Measurements from ENCODE around the gene CALR3.

CALR3 gene

DNA sequence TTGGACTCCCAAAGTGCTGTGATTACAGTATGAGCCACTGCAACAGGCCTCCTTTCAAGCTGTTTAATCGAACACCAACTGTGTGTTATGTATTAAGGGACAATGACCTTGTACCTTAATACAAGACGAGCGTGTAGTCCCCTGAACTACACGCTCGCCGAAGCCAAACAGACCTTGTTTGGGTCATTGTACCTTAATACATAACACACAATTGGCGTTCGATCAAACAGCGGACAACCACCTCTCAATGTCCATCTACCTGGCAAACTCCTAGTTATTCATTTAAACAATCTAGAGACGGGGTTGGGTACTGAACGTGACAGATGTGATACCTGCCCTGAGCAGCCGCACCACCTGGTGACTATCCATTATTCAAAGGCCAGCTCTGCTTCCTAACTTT lies 45.0 kb upstream of the CALR3 start:
- DNase-seq (ENCODE audit: low spot score), result no peak
- TF ChIP-seq, protein P1, sequence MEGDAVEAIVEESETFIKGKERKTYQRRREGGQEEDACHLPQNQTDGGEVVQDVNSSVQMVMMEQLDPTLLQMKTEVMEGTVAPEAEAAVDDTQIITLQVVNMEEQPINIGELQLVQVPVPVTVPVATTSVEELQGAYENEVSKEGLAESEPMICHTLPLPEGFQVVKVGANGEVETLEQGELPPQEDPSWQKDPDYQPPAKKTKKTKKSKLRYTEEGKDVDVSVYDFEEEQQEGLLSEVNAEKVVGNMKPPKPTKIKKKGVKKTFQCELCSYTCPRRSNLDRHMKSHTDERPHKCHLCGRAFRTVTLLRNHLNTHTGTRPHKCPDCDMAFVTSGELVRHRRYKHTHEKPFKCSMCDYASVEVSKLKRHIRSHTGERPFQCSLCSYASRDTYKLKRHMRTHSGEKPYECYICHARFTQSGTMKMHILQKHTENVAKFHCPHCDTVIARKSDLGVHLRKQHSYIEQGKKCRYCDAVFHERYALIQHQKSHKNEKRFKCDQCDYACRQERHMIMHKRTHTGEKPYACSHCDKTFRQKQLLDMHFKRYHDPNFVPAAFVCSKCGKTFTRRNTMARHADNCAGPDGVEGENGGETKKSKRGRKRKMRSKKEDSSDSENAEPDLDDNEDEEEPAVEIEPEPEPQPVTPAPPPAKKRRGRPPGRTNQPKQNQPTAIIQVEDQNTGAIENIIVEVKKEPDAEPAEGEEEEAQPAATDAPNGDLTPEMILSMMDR (IDR thresholded peaks at IDR 0.05; ENCODE audit: extremely low read depth, insufficient read depth, missing control alignments), result no peak
- in situ Hi-C loops (cut with MboI; ENCODE audit: low pct_unique_long_range_greater_than_20kb, low sequenced_read_pairs, unreplicated experiment), result no loop called here

- TF ChIP-seq, protein P1 (IDR thresholded peaks at IDR 0.05; ENCODE audit: extremely low read depth, insufficient read depth, missing control alignments), result no peak
- in situ Hi-C loops (cut with MboI; ENCODE audit: low pct_unique_long_range_greater_than_20kb, low sequenced_read_pairs, unreplicated experiment), result no loop called here
- DNase-seq (ENCODE audit: low spot score), result no peak
These were observed 41.1 kb upstream of the CALR3 start for GRCh38 chr19:16537111-16537510.

DNA sequence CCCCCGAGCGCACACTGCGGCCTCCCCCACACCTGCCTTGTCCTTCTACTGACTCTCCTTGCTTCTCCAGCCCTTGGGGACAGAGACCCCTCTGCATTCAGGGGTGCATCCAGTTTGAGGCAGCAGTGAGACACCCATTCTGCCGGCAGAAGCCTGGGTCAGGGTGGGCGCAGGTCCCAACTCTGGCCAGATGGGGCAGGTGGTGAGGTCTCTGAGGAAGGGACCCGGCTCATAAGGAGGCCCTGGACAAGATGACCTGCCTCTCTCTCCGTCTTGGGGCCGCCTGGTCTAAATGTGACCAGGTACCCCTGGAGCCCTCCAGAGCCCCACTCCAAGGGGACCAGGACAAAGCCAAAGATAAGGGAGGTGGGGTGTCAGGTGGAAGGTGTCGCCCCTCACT lies 40.2 kb upstream of the CALR3 start:
- no peak for DNase-seq (ENCODE audit: low spot score)
- in situ Hi-C loops (cut with MboI; ENCODE audit: low pct_unique_long_range_greater_than_20kb, low sequenced_read_pairs, unreplicated experiment), result no loop called here

GRCh38 chr19:16535381-16535780 lies 39.4 kb upstream of the CALR3 start:
- DNase-seq (ENCODE audit: low spot score), result no peak
- in situ Hi-C loops (cut with MboI; ENCODE audit: low pct_unique_long_range_greater_than_20kb, low sequenced_read_pairs, unreplicated experiment), result no loop called here
- TF ChIP-seq, protein P1 (IDR thresholded peaks at IDR 0.05; ENCODE audit: extremely low read depth, insufficient read depth, missing control alignments), result no peak

More for the DNA sequence above, 40.2 kb upstream of the CALR3 start:
- TF ChIP-seq, protein P1 (IDR thresholded peaks at IDR 0.05; ENCODE audit: extremely low read depth, insufficient read depth, missing control alignments), result no peak

- no peak for DNase-seq (ENCODE audit: low spot score)
- in situ Hi-C loops (cut with MboI; ENCODE audit: low pct_unique_long_range_greater_than_20kb, low sequenced_read_pairs, unreplicated experiment), result no loop called here
- TF ChIP-seq, protein P1 (IDR thresholded peaks at IDR 0.05; ENCODE audit: extremely low read depth, insufficient read depth, missing control alignments), result no peak
These were observed 36.7 kb upstream of the CALR3 start for GRCh38 chr19:16532440-16533234.

- TF ChIP-seq, protein P1 (IDR thresholded peaks at IDR 0.05; ENCODE audit: extremely low read depth, insufficient read depth, missing control alignments), result no peak
- DNase-seq (ENCODE audit: low spot score), result no peak
- in situ Hi-C loops (cut with MboI; ENCODE audit: low pct_unique_long_range_greater_than_20kb, low sequenced_read_pairs, unreplicated experiment), result no loop called here
These were observed 35.4 kb upstream of the CALR3 start for GRCh38 chr19:16531380-16531669.

All from GM13977 (cell line).